ENCODE measurements around the gene DAGLA. TPM values are rescaled to one million over a fixed set of nuclear protein-coding genes. Genes with fewer than 3 reads are reported as not detected.

Gene DAGLA
- total RNA-seq, 1 experiment from 2014 or later: 9.5 TPM

- ChIA-PET POLR2A (no interaction called here), CTCF (interaction anchor here (1.2 to 2.6 kb wide), 3 partner anchors 11 to 17 kb away, joined by 3 to 9 read pairs (median 7); no protein-coding TSS in a partner anchor)
- no peaks in the 10 kb centered on the region for H3K27me3 Mint-ChIP-seq (ENCODE audit: insufficient read depth, unreplicated experiment)
- TF ChIP-seq CTCF (IDR thresholded peaks at IDR 0.05; ENCODE audit: insufficient read depth in 1 of 2, low read depth in 1 of 2, low read length in 1 of 2, severe bottlenecking in 1 of 2, unreplicated experiment in 1 of 2): no peak
- no TSS peak for BruUV-seq (replicated peaks)
- no peak overlapping the region for H3K4me3 ChIP-seq (ENCODE audit: low read depth, low read length)
- no peaks in the 10 kb centered on the region for H3K9me3 ChIP-seq
- H3K9me3 Mint-ChIP-seq (ENCODE audit: unreplicated experiment): no peaks in the 10 kb centered on the region
- no peak overlapping the region for H3K4me3 Mint-ChIP-seq (ENCODE audit: unreplicated experiment)
- H3K36me3 Mint-ChIP-seq (ENCODE audit: insufficient read depth, unreplicated experiment): peaks cover 5% of the 10 kb centered on the region
- peaks cover 19% of the 10 kb centered on the region for H3K4me1 ChIP-seq
- H3K27ac Mint-ChIP-seq (ENCODE audit: unreplicated experiment): peak overlapping the region; percentile 8
- DNase-seq: peak; percentile 45 to 67
- intact Hi-C loops (cut with micrococcal nuclease; ENCODE audit: unreplicated experiment): loop anchor here (5.0 kb wide), 1 partner anchor 34 kb away; the partner anchor contains the start of gene DAGLA
- peaks cover 13% of the 10 kb centered on the region for H3K4me1 Mint-ChIP-seq (ENCODE audit: low read depth, unreplicated experiment)
- H3K36me3 ChIP-seq (ENCODE audit: control insufficient read depth, insufficient read depth, low read length): no peaks in the 10 kb centered on the region; the same call in 1 of the 2 replicates
- H3K27me3 ChIP-seq (replicated peaks; ENCODE audit: control insufficient read depth, insufficient read depth, low read length): no peaks in the 10 kb centered on the region
Observed at GRCh38 chr11:61716478-61717285, 36.5 kb downstream of the DAGLA start.

GRCh38 chr11:61717286-61718033 lies 37.3 kb downstream of the DAGLA start:
- TF ChIP-seq CTCF (IDR thresholded peaks at IDR 0.05; ENCODE audit: insufficient read depth in 1 of 2, low read depth in 1 of 2, low read length in 1 of 2, severe bottlenecking in 1 of 2, unreplicated experiment in 1 of 2): no peak
- ChIA-PET POLR2A (no interaction called here), CTCF (interaction anchor here (0.5 to 2.6 kb wide), 4 partner anchors 11 to 81 kb away, joined by 3 to 7 read pairs (median 4); no protein-coding TSS in a partner anchor)
- H3K36me3 ChIP-seq (ENCODE audit: control insufficient read depth, insufficient read depth, low read length): no peaks in the 10 kb centered on the region; the same call in 1 of the 2 replicates
- no TSS peak for BruUV-seq (replicated peaks)
- Mint-ChIP-seq H3K36me3 (ENCODE audit: insufficient read depth, unreplicated experiment) (peaks cover 5% of the 10 kb centered on the region), H3K4me1 (ENCODE audit: low read depth, unreplicated experiment) (peaks cover 13% of the 10 kb centered on the region), H3K4me3 (ENCODE audit: unreplicated experiment) (no peak overlapping the region), H3K27me3 (ENCODE audit: insufficient read depth, unreplicated experiment) (no peaks in the 10 kb centered on the region), H3K27ac (ENCODE audit: unreplicated experiment) (no peak overlapping the region), H3K9me3 (ENCODE audit: unreplicated experiment) (no peaks in the 10 kb centered on the region)
- peaks cover 19% of the 10 kb centered on the region for H3K4me1 ChIP-seq
- DNase-seq: no peak
- H3K27me3 ChIP-seq (replicated peaks; ENCODE audit: control insufficient read depth, insufficient read depth, low read length): no peaks in the 10 kb centered on the region
- H3K4me3 ChIP-seq (ENCODE audit: low read depth, low read length): no peak overlapping the region
- no peaks in the 10 kb centered on the region for H3K9me3 ChIP-seq
- intact Hi-C loops (cut with micrococcal nuclease; ENCODE audit: unreplicated experiment): loop anchor here (5.0 kb wide), 1 partner anchor 35 kb away; the partner anchor contains the start of gene DAGLA

GRCh38 chr11:61718046-61718531 lies 37.9 kb downstream of the DAGLA start:
- no peaks in the 10 kb centered on the region for H3K27me3 ChIP-seq (replicated peaks; ENCODE audit: control insufficient read depth, insufficient read depth, low read length)
- H3K4me1 Mint-ChIP-seq (ENCODE audit: low read depth, unreplicated experiment): peaks cover 13% of the 10 kb centered on the region
- H3K4me3 ChIP-seq (ENCODE audit: low read depth, low read length): no peak overlapping the region
- no TSS peak for BruUV-seq (replicated peaks)
- H3K9me3 Mint-ChIP-seq (ENCODE audit: unreplicated experiment): no peaks in the 10 kb centered on the region
- H3K36me3 Mint-ChIP-seq (ENCODE audit: insufficient read depth, unreplicated experiment): peaks cover 5% of the 10 kb centered on the region
- ChIA-PET CTCF (interaction anchor here (0.5 to 2.6 kb wide), 4 partner anchors 10 to 81 kb away, joined by 3 to 7 read pairs (median 6); no protein-coding TSS in a partner anchor), POLR2A (no interaction called here)
- H3K27me3 Mint-ChIP-seq (ENCODE audit: insufficient read depth, unreplicated experiment): no peaks in the 10 kb centered on the region
- no peak overlapping the region for H3K4me3 Mint-ChIP-seq (ENCODE audit: unreplicated experiment)
- H3K27ac Mint-ChIP-seq (ENCODE audit: unreplicated experiment): no peak overlapping the region
- DNase-seq: no peak
- peaks cover 19% of the 10 kb centered on the region for H3K4me1 ChIP-seq
- no peaks in the 10 kb centered on the region; the same call in 1 of the 2 replicates for H3K36me3 ChIP-seq (ENCODE audit: control insufficient read depth, insufficient read depth, low read length)
- no peaks in the 10 kb centered on the region for H3K9me3 ChIP-seq
- TF ChIP-seq CTCF (IDR thresholded peaks at IDR 0.05; ENCODE audit: insufficient read depth in 1 of 2, low read depth in 1 of 2, low read length in 1 of 2, severe bottlenecking in 1 of 2, unreplicated experiment in 1 of 2): no peak
- intact Hi-C loops (cut with micrococcal nuclease; ENCODE audit: unreplicated experiment): loop anchor here (5.0 kb wide), 1 partner anchor 36 kb away; the partner anchor contains the start of gene DAGLA
